K562 (cell line): ENCODE measurements around the gene HMGN5. TPM values are rescaled to one million over a fixed set of nuclear protein-coding genes. Genes with fewer than 3 reads are reported as not detected.

ENCODE experiments used
- ATAC-seq: fragments of 200-7000 bp; cut with Tn5 transposase; 3 replicates; pipeline ENCODE4 v1.9.1; 2020; ENCODE audit warnings: moderate library complexity
- BruUV-seq: library from RNA; stranded (reverse); fragments of 400-500 nt; replicated peaks from 2 replicates; lab custom pipeline; 2021; lab: Mats Ljungman, UMichigan
- CTCF ChIA-PET: fragments of 300-600 bp; formaldehyde crosslinking; extraction: SDS; loops from one replicate; lab custom pipeline; 2021; ENCODE audit warnings: low intra/inter-chr PET ratio; lab: Yijun Ruan, JAX
- POLR2A ChIA-PET: fragments of 300-600, 350-650 bp; sonication (Branson Sonifier 250); formaldehyde crosslinking; extraction: SDS; loops from one replicate; lab custom pipeline; 2021; ENCODE audit warnings: antibody characterized with exemption, inconsistent platforms; lab: Yijun Ruan, JAX
- DNase-seq, 4 experiments: peaks; one replicate each; pipeline versions ENCODE4 v3.0.0 to v3.0.0-alpha.2; 2011 to 2018; ENCODE audit warnings: low spot score in 3 of 4, mixed read lengths in 3 of 4; ENCODE audit errors: extremely low read depth in 1 of 4
- FAIRE-seq: peaks from 2 replicates; lab custom pipeline; 2011; peaks lifted over from hg19 to GRCh38; lab: Jason Lieb, UNC
- H2AFZ ChIP-seq: 2 replicates; pipeline ENCODE4 v1.6.0; 2011; ENCODE audit warnings: low read depth, low read length, control low read depth, inconsistent platforms
- H3K27ac ChIP-seq: fragments of 200-600 bp; 3 replicates; pipeline ENCODE4 v1.8.0; 2011; ENCODE audit warnings: low read depth, mild to moderate bottlenecking, control low read depth, inconsistent platforms, low read length, moderate library complexity, mixed read lengths; ENCODE audit errors: extremely low read depth
- H3K27me3 ChIP-seq, 2 experiments: fragments of 300-600 bp in 1 of 2; 2 replicates in 1 of 2; 3 replicates in 1 of 2; pipeline versions ENCODE4 v1.6.0 to v1.8.0; 2011; ENCODE audit warnings: inconsistent platforms in 2 of 2, low read length in 2 of 2, mild to moderate bottlenecking in 1 of 2, mixed read lengths in 1 of 2, moderate library complexity in 1 of 2; ENCODE audit not compliant: control insufficient read depth in 2 of 2, insufficient read depth in 2 of 2
- H3K36me3 ChIP-seq: fragments of 300-600 bp; 3 replicates; pipeline ENCODE4 v1.8.0; 2011; ENCODE audit warnings: mild to moderate bottlenecking, low read length, inconsistent platforms; ENCODE audit not compliant: control insufficient read depth, insufficient read depth
- H3K4me1 ChIP-seq, 2 experiments: fragments of 200-600 bp in 1 of 2; replicated peaks in 1 of 2; 2 replicates in 1 of 2; 3 replicates in 1 of 2; pipeline versions ENCODE4 v1.5.1 to v1.8.0; 2011; ENCODE audit warnings: inconsistent platforms in 2 of 2, low read length in 2 of 2, mild to moderate bottlenecking in 1 of 2, mixed read lengths in 1 of 2, moderate library complexity in 1 of 2; ENCODE audit not compliant: control insufficient read depth in 2 of 2, insufficient read depth in 2 of 2
- H3K4me2 ChIP-seq: 2 replicates; pipeline ENCODE4 v1.6.1; 2011; ENCODE audit warnings: low read length, control low read depth, inconsistent platforms, mixed read lengths; ENCODE audit not compliant: insufficient read depth
- H3K4me3 ChIP-seq: fragments of 200-600 bp; sonication (generic), shearing (Covaris generic); 2 replicates; pipeline ENCODE4 v1.5.1; 2016; ENCODE audit warnings: control low read depth, inconsistent platforms
- H3K79me2 ChIP-seq: fragments of 200-600 bp; 3 replicates; pipeline ENCODE4 v1.8.0; 2011; ENCODE audit warnings: low read length, inconsistent platforms; ENCODE audit not compliant: control insufficient read depth, insufficient read depth
- H3K9ac ChIP-seq, 2 experiments: 2 replicates each; pipeline versions ENCODE4 v1.6.0 to v1.6.1; 2011; ENCODE audit warnings: low read depth in 2 of 2, low read length in 2 of 2, control low read depth in 1 of 2, inconsistent platforms in 1 of 2, mild to moderate bottlenecking in 1 of 2, mixed read lengths in 1 of 2; ENCODE audit not compliant: insufficient read depth in 1 of 2
- H3K9me1 ChIP-seq: one replicate; pipeline ENCODE4 v1.6.0; 2011; ENCODE audit warnings: inconsistent platforms, mild to moderate bottlenecking, low read length, moderate library complexity; ENCODE audit not compliant: control insufficient read depth, insufficient read depth
- H3K9me3 ChIP-seq: replicated peaks from 2 replicates; pipeline ENCODE4 v1.5.1; 2011; ENCODE audit warnings: low read depth, low read length, inconsistent platforms; ENCODE audit not compliant: control insufficient read depth, insufficient read depth
- H4K20me1 ChIP-seq: replicated peaks from 2 replicates; pipeline ENCODE4 v1.6.1; 2011; ENCODE audit warnings: low read length, inconsistent platforms, mixed read lengths; ENCODE audit not compliant: control insufficient read depth, insufficient read depth
- ARHGAP35 ChIP-seq: fragments of 450-650 bp; IDR thresholded peaks from 2 replicates; pipeline ENCODE4 v1.6.1; 2018; ENCODE audit not compliant: partially characterized antibody
- MAFK ChIP-seq: IDR thresholded peaks from 2 replicates; pipeline ENCODE4 v1.6.1; 2011; ENCODE audit warnings: low read length, improper control_type of control experiment
- TCF3 ChIP-seq: sonication (generic); formaldehyde crosslinking; IDR thresholded peaks from 2 replicates; pipeline ENCODE4 v1.4.0; 2020; ENCODE audit warnings: mild to moderate bottlenecking, missing genetic modification reagents
- ZKSCAN1 ChIP-seq: fragments of 150-350 bp; IDR thresholded peaks from 2 replicates; pipeline ENCODE4 v1.6.1; 2016; ENCODE audit warnings: low read depth, low read length
- ZNF445 ChIP-seq: fragments of 250-450 bp; sonication (Bioruptor Pico); IDR thresholded peaks from 2 replicates; pipeline ENCODE4 v1.4.0; 2020; ENCODE audit warnings: low read depth, mild to moderate bottlenecking, moderate library complexity
- WGBS: fragments of 100-300 bp; shearing (Covaris generic); methylation state at CpG from one replicate; pipeline ENCODE4 v1.1.6; 2016; ENCODE audit warnings: low coverage, mixed read lengths; ENCODE audit not compliant: insufficient coverage; ENCODE audit errors: missing lambda C conversion rate; 5-methylcytosine and 5-hydroxymethylcytosine counted together
- in situ Hi-C: fragments of 300-500 bp; cut with MboI; formaldehyde crosslinking; loops from 4 replicates; pipeline ENCODE4 v1.15.0; 2018; ENCODE audit warnings: inconsistent platforms, mixed read lengths
- intact Hi-C: fragments of 100-400 bp; cut with micrococcal nuclease; formaldehyde crosslinking; loops from 2 replicates; pipeline ENCODE4 v1.14.2; 2022
- polyA plus RNA-seq, 8 experiments: library from polyadenylated mRNA; depleted of rRNA in 4 of 8; stranded (reverse) in 5 of 8; unstranded in 3 of 8; fragments of >200 nt; fragmentation: Nextera tagmentation in 2 of 8; fragmentation: Illumina TruSeq in 1 of 8; extraction: Ambion mirVana in 2 of 8; extraction: Trizol in 1 of 8; gene quantifications; 2 replicates each; pipeline versions ENCODE4 v1.2.1 to v1.2.3, GENCODE V29; 2011 to 2014; ENCODE audit warnings: inconsistent platforms in 1 of 8, missing spikeins in 1 of 8
- total RNA-seq, 7 experiments: library from RNA; depleted of rRNA in 6 of 7; stranded (reverse); fragments of >200 nt in 6 of 7; fragmentation: Illumina TruSeq in 2 of 7; extraction: Trizol in 2 of 7; gene quantifications; 2 replicates each; pipeline versions ENCODE4 v1.2.1 to v1.2.3, GENCODE V29; 2011 to 2021; ENCODE audit warnings: low replicate concordance in 1 of 7
- TF ChIP-seq, protein P1 (sequence below): fragments of 450-650 bp; IDR thresholded peaks from 2 replicates; pipeline ENCODE4 v1.6.1; 2016; ENCODE audit warnings: missing biosample characterization, missing genetic modification characterization

HMGN5 gene
- total and polyA plus RNA-seq, 9 of the 15 experiments (the other 6 are each of a cell fraction or from before 2014, with no cell fraction given) = 2.5 to 56.1 (median 7.0) TPM

DNA sequence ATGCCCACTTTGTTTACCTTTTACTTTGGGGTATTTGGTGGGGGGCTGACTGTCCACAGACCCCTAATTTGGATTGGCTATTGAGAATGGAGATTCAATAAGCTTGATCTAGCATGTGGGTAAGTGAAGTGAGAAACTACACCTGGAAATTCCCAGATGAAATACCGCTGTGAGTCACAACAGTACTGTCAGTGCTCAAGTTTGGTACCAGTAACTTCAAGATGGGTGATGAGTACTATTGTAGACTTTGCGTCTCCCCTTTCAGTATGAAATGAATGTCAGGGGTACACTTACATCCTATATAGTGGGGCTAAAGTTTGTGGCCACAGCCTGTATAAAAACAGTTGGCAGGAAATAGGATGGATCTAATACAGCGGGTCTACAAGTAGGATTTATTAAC lies 33.3 kb downstream of the HMGN5 start:
- CTCF ChIA-PET = no interaction called here
- POLR2A ChIA-PET = no interaction called here
- Histone ChIP-seq H2AFZ (no peak overlapping the region), H3K4me2 (no peak overlapping the region), H4K20me1 (no peaks in the 10 kb centered on the region), H3K79me2 (no peaks in the 10 kb centered on the region), H3K36me3 (no peaks in the 10 kb centered on the region), H3K9ac (no peak overlapping the region), H3K4me1 (no peaks in the 10 kb centered on the region), H3K4me3 (no peak overlapping the region), H3K27me3 (no peaks in the 10 kb centered on the region), H3K27ac (no peak overlapping the region), H3K9me3 (no peaks in the 10 kb centered on the region), H3K9me1 (no peaks in the 10 kb centered on the region)
- FAIRE-seq (no peak), ATAC-seq (no peak), DNase-seq (no peak)
- TF ChIP-seq, protein P1, sequence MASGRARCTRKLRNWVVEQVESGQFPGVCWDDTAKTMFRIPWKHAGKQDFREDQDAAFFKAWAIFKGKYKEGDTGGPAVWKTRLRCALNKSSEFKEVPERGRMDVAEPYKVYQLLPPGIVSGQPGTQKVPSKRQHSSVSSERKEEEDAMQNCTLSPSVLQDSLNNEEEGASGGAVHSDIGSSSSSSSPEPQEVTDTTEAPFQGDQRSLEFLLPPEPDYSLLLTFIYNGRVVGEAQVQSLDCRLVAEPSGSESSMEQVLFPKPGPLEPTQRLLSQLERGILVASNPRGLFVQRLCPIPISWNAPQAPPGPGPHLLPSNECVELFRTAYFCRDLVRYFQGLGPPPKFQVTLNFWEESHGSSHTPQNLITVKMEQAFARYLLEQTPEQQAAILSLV (tag) = no peak
- TF ChIP-seq TCF3 (CRISPR knock-in tag) = no peak
- no peak for TF ChIP-seq ZKSCAN1
- TF ChIP-seq ARHGAP35 = no peak
- no peak for TF ChIP-seq MAFK
- no peak for TF ChIP-seq ZNF445 (CRISPR knock-in tag)
- WGBS = 17% methylated on average over 3 of the region's 3 CpGs
- intact Hi-C loops = no loop called here
- no TSS peak for BruUV-seq
- in situ Hi-C loops = no loop called here
